DMS79 treated with DMSO at 0.1 percent for 48 hours (cell line): ENCODE results near the gene SF3B6.
"Not testable (repeated sequence)": the region's sequence is repeated elsewhere in the genome, so short reads cannot be mapped to it uniquely, and the experiment has no call there.

Experiments used
- DNase-seq: peaks from one replicate; lab custom pipeline; 2025; lab: John Stamatoyannopoulos, UW

The SF3B6 gene

DNA sequence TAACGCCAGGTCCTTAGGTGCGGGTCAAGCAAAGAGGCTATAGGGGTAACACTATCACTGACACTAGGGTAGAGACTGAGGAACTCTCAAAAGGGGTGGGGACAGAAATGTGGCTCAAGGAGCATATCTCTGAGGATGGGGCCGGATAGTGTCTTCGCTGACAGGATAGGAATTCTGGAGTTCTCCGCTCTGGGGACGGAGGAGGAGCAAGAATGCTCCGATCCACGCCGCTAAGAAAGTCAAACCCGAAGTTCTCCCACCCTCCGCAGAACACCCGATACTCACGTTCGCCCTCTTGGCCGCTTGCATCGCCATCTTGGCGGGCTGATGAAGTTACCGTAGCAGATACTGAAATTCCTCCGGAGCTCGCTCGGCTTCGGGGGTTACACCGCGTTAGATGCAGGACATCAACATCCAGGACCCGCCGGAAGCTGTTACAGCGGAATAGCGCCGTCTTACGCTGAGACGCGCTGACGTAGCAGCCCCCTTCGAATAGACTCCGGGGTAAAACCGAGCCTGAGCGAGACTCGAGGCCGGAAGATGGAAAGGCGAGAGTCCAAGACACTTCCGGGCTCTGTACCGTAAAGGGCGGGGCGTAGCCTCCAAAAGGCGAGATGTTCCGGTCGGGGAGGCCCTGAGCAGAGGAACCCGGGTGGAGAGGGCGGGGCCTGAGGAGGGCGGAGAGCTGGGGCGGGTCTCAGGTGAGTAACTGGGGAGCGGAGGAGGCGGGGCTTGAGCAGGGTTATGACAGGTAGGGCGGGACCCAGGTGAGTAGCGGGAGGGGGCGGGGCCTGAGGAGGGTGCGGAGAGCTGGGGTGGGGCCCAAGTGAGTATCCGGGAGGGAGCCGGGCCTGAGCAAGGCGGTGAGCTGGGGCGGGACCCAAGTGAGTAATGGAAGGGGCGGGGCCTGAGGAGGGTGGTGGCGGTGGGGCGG is at the start of gene SF3B6:
TSS of gene SF3B6 (minus strand) at position 412 of the 934 bp plus-strand sequence. CDS start at position 315, 97 bp downstream.
- peak; percentile 98 for DNase-seq

DNA sequence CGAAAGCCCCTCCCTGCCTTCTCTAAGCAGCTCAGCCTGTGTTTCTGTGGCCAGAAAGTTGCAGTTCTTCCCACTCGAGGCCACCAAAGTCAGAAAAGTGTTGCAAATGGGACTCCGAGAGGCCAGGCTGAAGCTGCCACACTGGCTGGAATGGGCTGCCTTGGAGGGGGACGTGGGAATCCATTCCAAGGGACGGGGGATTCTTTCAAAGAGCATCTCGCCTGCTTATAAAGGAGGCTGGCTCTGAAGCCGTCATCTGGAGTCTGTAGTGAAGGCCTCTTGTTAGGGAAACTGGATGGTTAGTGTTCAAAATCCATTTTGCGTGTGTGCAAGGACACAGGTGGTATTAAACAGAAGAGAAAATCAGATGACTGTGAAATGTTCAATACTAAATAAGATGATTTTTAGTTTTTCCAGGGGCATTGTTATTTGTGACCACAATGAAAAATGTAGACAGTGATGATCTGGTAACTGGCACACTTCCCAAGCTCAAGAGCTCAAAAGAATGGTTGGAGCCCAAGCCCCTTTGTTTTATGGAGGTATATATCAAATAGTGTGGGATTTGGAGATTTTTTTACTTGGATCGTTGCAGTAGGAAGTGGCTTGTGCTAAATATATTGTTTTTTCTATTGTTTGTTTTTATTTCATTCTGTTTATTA is 47.9 kb upstream of the SF3B6 start:
- DNase-seq: peak; percentile 83

- DNase-seq: peak; percentile 77
Observed at GRCh38 chr2:24123195-24123921, 47.2 kb upstream of the SF3B6 start, which contains the start of the genes FAM228B and PFN4. FAM228B (plus strand) TSS chr2:24123469; CDS start chr2:24124362, 893 bp downstream. PFN4 (minus strand) TSS chr2:24123334; CDS start chr2:24122535, 799 bp downstream.

GRCh38 chr2:24122366-24123194 is 46.5 kb upstream of the SF3B6 start:
- DNase-seq: peak; percentile 32

GRCh38 chr2:24121469-24121868 is 45.3 kb upstream of the SF3B6 start:
- no peak for DNase-seq

- no peak for DNase-seq
Observed at GRCh38 chr2:24121066-24121465, 44.9 kb upstream of the SF3B6 start.

DNA sequence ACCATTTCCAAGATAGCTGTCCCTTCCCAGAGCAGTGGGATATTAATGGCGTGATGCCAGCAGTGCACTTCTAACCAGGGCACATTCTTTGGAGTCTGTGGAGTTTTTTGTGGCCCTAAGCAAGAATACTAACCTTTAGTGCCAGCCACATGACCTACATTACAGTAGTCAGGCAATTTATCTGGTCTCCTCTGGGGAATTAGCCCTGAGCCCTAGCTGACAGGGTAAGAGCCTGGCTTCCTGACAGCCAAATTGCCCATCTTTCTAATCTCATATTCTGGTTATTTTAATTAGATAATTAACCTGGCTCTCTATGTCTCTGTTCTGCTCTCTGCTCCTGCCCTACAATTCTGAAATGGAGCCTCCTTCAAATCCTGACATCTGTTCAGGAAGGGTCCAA is 41.8 kb upstream of the SF3B6 start:
- DNase-seq: no peak

- no peak for DNase-seq
Observed at GRCh38 chr2:24115057-24115456, 38.9 kb upstream of the SF3B6 start.

GRCh38 chr2:24111407-24111901 is 35.3 kb upstream of the SF3B6 start:
- DNase-seq: no peak

DNA sequence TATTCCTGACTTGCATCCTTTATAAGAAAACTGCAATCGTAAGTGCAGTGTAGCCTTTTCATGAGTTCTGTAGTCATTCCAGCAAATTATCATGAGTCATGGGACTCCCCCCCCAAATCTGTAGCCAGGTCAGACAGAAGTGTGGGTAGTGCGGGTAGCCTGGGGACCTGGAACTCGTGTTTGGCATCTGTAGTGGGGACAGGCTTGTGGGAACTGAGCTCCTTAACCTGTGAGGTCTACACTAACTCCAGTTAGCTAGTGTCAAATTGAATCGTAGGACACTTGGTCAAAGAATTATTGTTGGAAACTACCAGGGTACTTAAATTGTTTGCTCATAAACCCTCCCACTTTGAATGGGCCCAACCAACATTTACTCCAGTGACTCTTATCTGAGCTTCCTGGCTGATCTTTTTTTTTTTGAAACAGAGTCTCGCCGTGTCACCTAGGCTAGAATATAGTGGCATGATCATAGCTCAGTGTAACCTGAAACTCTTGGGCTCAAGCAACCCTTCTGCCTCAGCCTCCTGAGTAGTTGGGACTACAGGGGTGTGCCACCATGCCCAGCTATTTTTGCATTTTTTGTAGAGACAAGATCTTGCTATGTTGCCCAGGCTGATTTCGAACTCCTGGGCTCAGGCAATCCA is 34.7 kb upstream of the SF3B6 start:
- no peak for DNase-seq

DNA sequence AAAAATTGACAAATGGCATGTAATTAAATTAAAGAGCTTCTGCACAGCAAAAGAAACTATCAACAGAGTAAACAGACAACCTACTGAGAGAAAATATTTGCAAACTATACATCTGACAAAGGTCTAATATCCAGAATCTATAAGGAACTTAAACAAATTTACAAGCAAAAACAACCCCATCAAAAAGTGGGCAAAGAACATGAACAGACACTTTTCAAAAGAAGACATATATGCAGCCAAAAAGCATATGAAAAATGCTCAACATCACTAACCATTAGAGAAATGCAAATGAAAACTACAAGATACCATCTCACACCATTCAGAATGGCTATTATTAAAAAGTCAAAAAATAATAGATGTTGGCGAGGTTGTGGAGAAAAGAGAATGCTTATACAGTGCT is 33.3 kb upstream of the SF3B6 start:
- DNase-seq: not testable (repeated sequence)

DNA sequence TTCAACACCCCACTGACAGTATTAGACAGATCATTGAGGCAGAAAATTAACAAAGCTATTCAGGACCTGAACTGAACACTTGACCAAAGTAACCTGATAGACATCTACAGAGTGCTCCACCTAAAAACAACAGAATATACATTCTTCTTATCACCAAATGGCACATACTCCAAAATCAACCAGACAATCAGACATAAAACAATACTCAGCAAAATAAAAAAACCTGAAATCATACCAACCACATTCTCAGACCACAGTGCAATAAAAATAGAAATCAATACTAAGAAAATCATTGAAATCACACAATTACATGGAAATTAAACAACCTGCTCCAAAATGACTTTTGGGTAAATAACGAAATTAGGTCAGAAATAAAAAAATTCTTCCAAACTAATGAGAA is 31.2 kb upstream of the SF3B6 start:
- no peak for DNase-seq

DNA sequence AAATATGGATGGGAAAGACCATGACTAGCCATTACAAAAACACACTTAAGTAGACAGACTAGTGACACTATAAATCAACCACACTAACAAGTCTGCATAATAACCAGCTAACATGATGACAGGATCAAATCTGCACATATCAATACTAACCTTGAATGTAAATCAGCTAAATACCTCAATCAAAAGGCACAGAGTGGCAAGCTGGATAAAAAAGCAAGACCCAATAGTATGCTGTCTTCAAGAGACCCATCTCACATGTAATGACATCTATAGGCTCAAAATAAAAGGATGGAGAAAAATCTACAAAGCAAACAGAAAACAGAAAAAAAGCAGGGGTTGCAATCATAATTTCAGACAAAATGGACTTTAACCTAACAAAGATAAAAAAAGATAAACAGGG is 30.7 kb upstream of the SF3B6 start:
- DNase-seq: no peak

DNA sequence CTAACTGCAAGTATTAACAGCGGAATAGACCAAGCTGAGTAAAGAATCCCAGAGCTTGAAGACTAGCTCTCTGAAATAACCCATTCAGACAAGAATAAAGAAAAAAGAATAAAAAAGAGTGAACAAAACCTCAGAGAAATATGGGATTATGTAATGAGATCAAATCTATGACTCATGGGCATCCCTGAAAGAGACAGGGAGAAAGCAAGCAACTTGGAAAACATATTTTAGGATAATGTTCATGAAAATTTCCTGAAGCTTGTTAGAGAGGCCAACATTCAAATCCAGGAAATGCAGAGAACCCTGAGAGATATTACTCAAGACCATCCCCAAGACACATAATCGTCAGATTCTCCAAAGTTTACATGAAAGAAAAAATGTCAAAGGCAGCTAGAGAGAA is 29.7 kb upstream of the SF3B6 start:
- no peak for DNase-seq

- no peak for DNase-seq
Observed at GRCh38 chr2:24104906-24105305, 28.8 kb upstream of the SF3B6 start.

DNA sequence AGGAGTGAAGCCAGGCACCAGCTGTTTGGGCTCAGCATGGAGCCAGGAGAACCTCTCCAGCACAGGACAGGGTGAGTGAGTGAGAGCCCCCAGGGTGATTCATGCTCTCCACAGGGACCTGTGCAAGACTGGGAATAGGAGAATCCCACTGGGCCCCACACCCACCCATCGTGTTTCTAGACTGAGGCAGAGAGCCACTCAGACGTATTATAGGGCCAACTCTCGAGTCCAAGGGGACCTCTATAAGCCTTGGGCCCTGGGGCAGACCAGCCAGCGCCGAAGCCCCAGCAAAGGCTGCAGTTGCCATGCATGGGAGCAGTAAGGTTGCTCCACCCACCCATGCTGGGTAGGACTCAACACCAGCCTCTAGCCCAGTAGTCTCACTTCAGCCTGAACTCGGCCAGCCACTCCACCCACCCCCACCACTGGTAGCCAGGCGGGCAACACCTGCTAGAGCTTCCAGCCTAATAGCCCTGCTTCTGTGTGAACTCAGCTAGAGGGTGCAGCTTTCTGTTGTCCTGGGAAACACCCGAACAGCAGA is 28.1 kb upstream of the SF3B6 start:
- no peak for DNase-seq

DNA sequence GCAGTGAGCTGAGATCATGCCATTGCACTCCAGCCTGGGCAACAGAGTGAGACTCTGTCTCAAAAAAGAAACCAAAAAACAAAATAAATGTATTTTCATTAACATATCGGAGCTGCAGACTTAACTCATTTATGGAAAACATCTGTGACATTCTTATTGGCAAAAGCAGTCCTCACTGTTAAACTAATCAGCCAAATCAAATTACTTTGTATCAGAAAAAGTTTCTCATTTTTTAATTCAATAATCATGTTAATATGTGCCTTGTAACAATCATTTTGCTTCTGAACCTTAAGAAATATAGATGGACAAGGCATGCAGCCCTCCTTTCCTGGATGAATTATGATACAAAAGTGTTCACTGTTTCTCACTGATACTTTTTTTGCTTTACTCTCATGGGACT is 26.6 kb upstream of the SF3B6 start:
- DNase-seq: no peak

DNA sequence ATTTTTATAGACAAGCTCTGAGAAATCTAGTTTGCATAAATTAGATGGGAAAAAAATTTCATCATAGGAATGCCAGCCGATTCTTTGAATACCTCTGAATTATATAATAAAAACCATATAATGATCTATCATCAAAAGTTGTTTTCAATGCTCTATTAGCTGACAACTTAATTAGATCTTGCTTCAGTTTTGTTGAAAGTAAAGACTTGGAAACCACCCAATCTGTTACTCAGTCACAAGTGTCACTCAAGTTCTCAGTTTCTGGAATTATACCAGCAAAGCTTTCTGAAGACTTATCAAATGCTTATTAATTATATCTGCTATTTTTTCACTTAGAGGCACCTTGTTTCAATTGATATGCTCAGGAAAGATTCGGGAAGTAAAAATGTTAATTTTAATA is 25.9 kb upstream of the SF3B6 start:
- no peak for DNase-seq

- DNase-seq: not testable (repeated sequence)
Observed at GRCh38 chr2:24100732-24101131, 24.6 kb upstream of the SF3B6 start.

- DNase-seq: not testable (repeated sequence)
Observed at GRCh38 chr2:24095171-24095677, 19.1 kb upstream of the SF3B6 start.
